Neuronal stem cell (in vitro differentiated cells): ENCODE data around the gene KEAP1.
"Not testable (repeated sequence)": the region's sequence is repeated elsewhere in the genome, so short reads cannot be mapped to it uniquely, and the experiment has no call there.

Experiments used
- DNase-seq: peaks from one replicate; pipeline ENCODE4 v3.0.0-alpha.2; 2013; ENCODE audit warnings: low spot score
- H2AFZ ChIP-seq: one replicate; pipeline ENCODE4 v1.6.1; 2013; ENCODE audit warnings: mild to moderate bottlenecking, low read length, inconsistent platforms
- H2AK5ac ChIP-seq: 2 replicates; pipeline ENCODE4 v1.6.1; 2013; ENCODE audit warnings: low read depth, mild to moderate bottlenecking, inconsistent platforms, low read length, moderate library complexity, mixed read lengths
- H2BK120ac ChIP-seq: 2 replicates; pipeline ENCODE4 v1.6.1; 2013; ENCODE audit warnings: low read depth, mild to moderate bottlenecking, inconsistent platforms, low read length, moderate library complexity, mixed read lengths
- H2BK12ac ChIP-seq: one replicate; pipeline ENCODE4 v1.6.1; 2013; ENCODE audit warnings: low read length, inconsistent platforms
- H2BK15ac ChIP-seq: 2 replicates; pipeline ENCODE4 v1.6.1; 2013; ENCODE audit warnings: mild to moderate bottlenecking, low read length, inconsistent platforms, mixed read lengths
- H2BK5ac ChIP-seq: one replicate; pipeline ENCODE4 v1.6.1; 2013; ENCODE audit warnings: inconsistent platforms, mild to moderate bottlenecking, low read length, moderate library complexity
- H3K14ac ChIP-seq: one replicate; pipeline ENCODE4 v1.6.1; 2013; ENCODE audit warnings: low read length, inconsistent platforms
- H3K18ac ChIP-seq: 2 replicates; pipeline ENCODE4 v1.6.1; 2013; ENCODE audit warnings: low read length, inconsistent platforms
- H3K23ac ChIP-seq: 2 replicates; pipeline ENCODE4 v1.6.1; 2013; ENCODE audit warnings: low read depth, mild to moderate bottlenecking, mixed read lengths, low read length, inconsistent platforms; ENCODE audit not compliant: poor library complexity
- H3K27ac ChIP-seq: replicated peaks from 3 replicates; pipeline ENCODE4 v1.5.1; 2013; ENCODE audit warnings: low read length, inconsistent platforms
- H3K27me3 ChIP-seq, 3 experiments: 2 replicates each; pipeline ENCODE4 v1.6.1; 2013; ENCODE audit warnings: low read length in 3 of 3, mild to moderate bottlenecking in 2 of 3, inconsistent platforms in 1 of 3, low read depth in 1 of 3, mixed read lengths in 1 of 3, moderate library complexity in 1 of 3; ENCODE audit not compliant: control insufficient read depth in 3 of 3, insufficient read depth in 3 of 3
- H3K36me3 ChIP-seq, 2 donors: replicated peaks in 1 of 2; 2 replicates each; pipeline ENCODE4 v1.6.1; 2013; ENCODE audit warnings: low read length in 2 of 2; ENCODE audit not compliant: control insufficient read depth in 2 of 2, insufficient read depth in 2 of 2
- H3K4ac ChIP-seq: 2 replicates; pipeline ENCODE4 v1.6.1; 2013; ENCODE audit warnings: inconsistent platforms, mild to moderate bottlenecking, low read length, moderate library complexity
- H3K4me1 ChIP-seq, 2 donors: 1 replicate in 1 of 2; 2 replicates in 1 of 2; pipeline ENCODE4 v1.6.1; 2013; ENCODE audit warnings: low read length in 2 of 2, low read depth in 1 of 2; ENCODE audit not compliant: control insufficient read depth in 2 of 2, insufficient read depth in 1 of 2
- H3K4me2 ChIP-seq: one replicate; pipeline ENCODE4 v1.6.1; 2013; ENCODE audit warnings: mild to moderate bottlenecking, low read length, inconsistent platforms; ENCODE audit not compliant: insufficient read depth, poor library complexity, severe bottlenecking
- H3K4me3 ChIP-seq, 2 donors: 2 replicates each; pipeline ENCODE4 v1.5.1; 2013; ENCODE audit warnings: low read length in 2 of 2, mild to moderate bottlenecking in 2 of 2, inconsistent platforms in 1 of 2, moderate library complexity in 1 of 2
- H3K79me1 ChIP-seq: one replicate; pipeline ENCODE4 v1.6.1; 2013; ENCODE audit warnings: low read depth, mild to moderate bottlenecking, inconsistent platforms, low read length, moderate library complexity
- H3K9ac ChIP-seq: one replicate; pipeline ENCODE4 v1.6.1; 2013; ENCODE audit warnings: mild to moderate bottlenecking, low read depth, low read length, inconsistent platforms; ENCODE audit not compliant: poor library complexity
- H3K9me3 ChIP-seq, 2 donors: replicated peaks in 1 of 2; 2 replicates each; pipeline versions ENCODE3 to v1.6.1; 2013; ENCODE audit warnings: low read length in 2 of 2, mild to moderate bottlenecking in 2 of 2, inconsistent platforms in 1 of 2, low read depth in 1 of 2, mixed read lengths in 1 of 2, moderate library complexity in 1 of 2; ENCODE audit not compliant: control insufficient read depth in 2 of 2, insufficient read depth in 1 of 2
- H4K8ac ChIP-seq: one replicate; pipeline ENCODE4 v1.6.1; 2013; ENCODE audit warnings: low read depth, mild to moderate bottlenecking, inconsistent platforms, low read length, moderate library complexity
- H4K91ac ChIP-seq: one replicate; pipeline ENCODE4 v1.6.1; 2013; ENCODE audit warnings: low read length, low read depth, mild to moderate bottlenecking, inconsistent platforms; ENCODE audit not compliant: poor library complexity
- WGBS, 2 donors: extraction: QIAGEN DNeasy Blood & Tissue Kit; methylation state at CpG; one replicate each; pipeline ENCODE4 v1.1.7; 2013; ENCODE audit warnings: missing lambda C conversion rate in 2 of 2, mixed read lengths in 1 of 2; ENCODE audit not compliant: insufficient read length in 2 of 2, insufficient replicate concordance in 1 of 2; ENCODE audit errors: extremely low coverage in 2 of 2; 5-methylcytosine and 5-hydroxymethylcytosine counted together

The KEAP1 gene

GRCh38 chr19:10539016-10539415 is 35.9 kb upstream of the KEAP1 start:
- H4K91ac ChIP-seq, H3K79me1 ChIP-seq, H3K23ac ChIP-seq, H3K4ac ChIP-seq, H2BK12ac ChIP-seq, H3K9me3 ChIP-seq, H3K9ac ChIP-seq, H2BK15ac ChIP-seq, DNase-seq, H2AFZ ChIP-seq, H3K4me3 ChIP-seq, H3K4me1 ChIP-seq, H2BK120ac ChIP-seq, H2BK5ac ChIP-seq, H3K36me3 ChIP-seq, H2AK5ac ChIP-seq, H3K4me2 ChIP-seq, H3K27ac ChIP-seq, H4K8ac ChIP-seq: not testable (repeated sequence)
- WGBS, 2 donors = no CpG with 5 or more reads among the region's 9 CpGs
- peaks cover 0 to 16% (median 0%) of the 10 kb centered on the region in 3 experiments for H3K27me3 ChIP-seq
- peak overlapping the region; percentile 38 for H3K14ac ChIP-seq
- peak overlapping the region; percentile 64 for H3K18ac ChIP-seq

GRCh38 chr19:10538204-10538983 is 35.2 kb upstream of the KEAP1 start:
- no peaks in the 10 kb centered on the region for H3K79me1 ChIP-seq
- no peaks in the 10 kb centered on the region for H3K9me3 ChIP-seq
- no peak overlapping the region for H2BK15ac ChIP-seq
- H4K91ac ChIP-seq = no peak overlapping the region
- H3K4ac ChIP-seq = no peak overlapping the region
- H2BK12ac ChIP-seq = no peak overlapping the region
- no peak overlapping the region for H3K27ac ChIP-seq
- H3K4me1 ChIP-seq = no peaks in the 10 kb centered on the region
- H2BK5ac ChIP-seq = no peak overlapping the region
- no peak overlapping the region for H3K18ac ChIP-seq
- no peak overlapping the region for H4K8ac ChIP-seq
- no peak overlapping the region for H3K9ac ChIP-seq
- WGBS, 2 donors = no CpG with 5 or more reads among the region's 20 CpGs
- no peak for DNase-seq
- no peak overlapping the region for H2AFZ ChIP-seq
- H3K36me3 ChIP-seq = no peaks in the 10 kb centered on the region
- no peak overlapping the region for H3K14ac ChIP-seq
- H3K27me3 ChIP-seq = peaks cover 0 to 16% (median 0%) of the 10 kb centered on the region in 3 experiments
- H3K4me3 ChIP-seq = no peak overlapping the region
- H3K4me2 ChIP-seq = no peak overlapping the region
- H2AK5ac ChIP-seq = no peak overlapping the region
- no peak overlapping the region for H3K23ac ChIP-seq
- no peak overlapping the region for H2BK120ac ChIP-seq

GRCh38 chr19:10537668-10538067 is 34.5 kb upstream of the KEAP1 start:
- H3K4me2 ChIP-seq = no peak overlapping the region
- H2AFZ ChIP-seq = no peak overlapping the region
- no peak overlapping the region for H3K9ac ChIP-seq
- no peak overlapping the region for H2AK5ac ChIP-seq
- H4K8ac ChIP-seq = no peak overlapping the region
- no peak for DNase-seq
- H2BK15ac ChIP-seq = no peak overlapping the region
- no peak overlapping the region for H2BK5ac ChIP-seq
- H3K79me1 ChIP-seq = no peaks in the 10 kb centered on the region
- H3K36me3 ChIP-seq = no peaks in the 10 kb centered on the region
- WGBS, 2 donors = no CpG with 5 or more reads among the region's 11 CpGs
- no peak overlapping the region for H3K4me3 ChIP-seq
- no peak overlapping the region for H3K23ac ChIP-seq
- H3K14ac ChIP-seq = no peak overlapping the region
- H3K4ac ChIP-seq = no peak overlapping the region
- peaks cover 0 to 16% (median 0%) of the 10 kb centered on the region in 3 experiments for H3K27me3 ChIP-seq
- no peaks in the 10 kb centered on the region for H3K9me3 ChIP-seq
- no peak overlapping the region for H3K27ac ChIP-seq
- no peak overlapping the region for H2BK12ac ChIP-seq
- H3K18ac ChIP-seq = no peak overlapping the region
- H2BK120ac ChIP-seq = no peak overlapping the region
- H3K4me1 ChIP-seq = no peaks in the 10 kb centered on the region
- H4K91ac ChIP-seq = no peak overlapping the region

GRCh38 chr19:10535613-10536012 is 32.5 kb upstream of the KEAP1 start:
- Histone ChIP-seq H3K4me2 (no peak overlapping the region), H3K9me3 (no peaks in the 10 kb centered on the region), H2AK5ac (no peak overlapping the region), H2BK120ac (no peak overlapping the region), H3K27ac (no peak overlapping the region), H2BK5ac (no peak overlapping the region), H2BK15ac (no peak overlapping the region), H3K23ac (no peak overlapping the region), H3K79me1 (no peaks in the 10 kb centered on the region), H4K91ac (no peak overlapping the region), H3K4me1 (no peaks in the 10 kb centered on the region), H2AFZ (no peak overlapping the region), H3K9ac (no peak overlapping the region), H3K14ac (no peak overlapping the region), H3K4ac (no peak overlapping the region), H3K18ac (no peak overlapping the region), H4K8ac (no peak overlapping the region), H3K27me3 (peaks cover 0 to 16% (median 0%) of the 10 kb centered on the region in 3 experiments), H2BK12ac (no peak overlapping the region), H3K36me3 (no peaks in the 10 kb centered on the region), H3K4me3 (no peak overlapping the region)
- no peak for DNase-seq
- no CpG with 5 or more reads among the region's 6 CpGs for WGBS, 2 donors
